Prostate gland (tissue), 2 donors: ENCODE results near the gene PLAC1.

Experiments
- POLR2A ChIP-seq: fragments of 450-650 bp; IDR thresholded peaks from one replicate; pipeline ENCODE4 v1.6.1; 2016; ENCODE audit warnings: antibody characterized with exemption, mild to moderate bottlenecking
- POLR2AphosphoS5 ChIP-seq: sonication (generic); formaldehyde crosslinking; IDR thresholded peaks from one replicate; pipeline ENCODE4 v1.6.1; 2017; ENCODE audit warnings: antibody characterized with exemption
- TF ChIP-seq, protein P1 (sequence below), 4 experiments: fragments of 200-600 bp in 2 of 4; fragments of 450-650 bp in 2 of 4; sonication (generic) in 2 of 4; IDR thresholded peaks; 1 replicate in 3 of 4; 2 replicates in 1 of 4; pipeline ENCODE4 v1.5.1; 2016 to 2019; ENCODE audit warnings: antibody characterized with exemption in 4 of 4, mild to moderate bottlenecking in 2 of 4, moderate library complexity in 2 of 4

DNA sequence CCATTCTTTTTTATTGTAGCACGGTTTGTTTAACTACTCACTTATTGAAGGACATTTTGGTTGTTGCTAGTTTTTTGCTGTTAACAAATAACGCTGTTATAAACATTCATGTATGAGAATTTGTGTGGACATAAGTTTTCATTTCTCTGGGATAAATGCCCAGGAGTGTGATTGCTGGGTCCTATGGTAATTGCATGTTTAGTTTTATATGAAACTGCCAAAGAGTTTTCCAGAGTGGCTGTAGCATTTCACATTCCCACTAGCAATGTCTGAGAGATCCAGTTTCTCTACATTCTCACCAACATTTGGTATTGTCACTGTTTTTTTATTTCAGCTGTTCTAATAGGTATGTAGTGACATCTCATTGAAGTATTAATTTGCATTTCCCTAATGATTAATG lies 66.8 kb downstream of the PLAC1 start:
- TF ChIP-seq, protein P1, sequence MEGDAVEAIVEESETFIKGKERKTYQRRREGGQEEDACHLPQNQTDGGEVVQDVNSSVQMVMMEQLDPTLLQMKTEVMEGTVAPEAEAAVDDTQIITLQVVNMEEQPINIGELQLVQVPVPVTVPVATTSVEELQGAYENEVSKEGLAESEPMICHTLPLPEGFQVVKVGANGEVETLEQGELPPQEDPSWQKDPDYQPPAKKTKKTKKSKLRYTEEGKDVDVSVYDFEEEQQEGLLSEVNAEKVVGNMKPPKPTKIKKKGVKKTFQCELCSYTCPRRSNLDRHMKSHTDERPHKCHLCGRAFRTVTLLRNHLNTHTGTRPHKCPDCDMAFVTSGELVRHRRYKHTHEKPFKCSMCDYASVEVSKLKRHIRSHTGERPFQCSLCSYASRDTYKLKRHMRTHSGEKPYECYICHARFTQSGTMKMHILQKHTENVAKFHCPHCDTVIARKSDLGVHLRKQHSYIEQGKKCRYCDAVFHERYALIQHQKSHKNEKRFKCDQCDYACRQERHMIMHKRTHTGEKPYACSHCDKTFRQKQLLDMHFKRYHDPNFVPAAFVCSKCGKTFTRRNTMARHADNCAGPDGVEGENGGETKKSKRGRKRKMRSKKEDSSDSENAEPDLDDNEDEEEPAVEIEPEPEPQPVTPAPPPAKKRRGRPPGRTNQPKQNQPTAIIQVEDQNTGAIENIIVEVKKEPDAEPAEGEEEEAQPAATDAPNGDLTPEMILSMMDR (IDR thresholded peaks at IDR 0.05) = no peak
- no peak for TF ChIP-seq POLR2A
- TF ChIP-seq POLR2AphosphoS5 = no peak
